Panc1 (cell line): Measurements from ENCODE around the gene TESMIN. TPM values are rescaled to one million over a fixed set of nuclear protein-coding genes. Genes with fewer than 3 reads are reported as not detected.

Experiments
- ATAC-seq: fragments of 200-7000 bp; cut with Tn5 transposase; 2 replicates; pipeline ENCODE4 v1.9.1; 2020; ENCODE audit warnings: mild to moderate bottlenecking, moderate library complexity
- BruUV-seq: library from RNA; stranded (reverse); fragments of 400-500 nt; replicated peaks from 2 replicates; lab custom pipeline; 2021; lab: Mats Ljungman, UMichigan
- CTCF ChIA-PET: fragments of 300-600 bp; sonication (Branson Sonifier 250); formaldehyde crosslinking; loops from one replicate; lab custom pipeline; 2022; ENCODE audit warnings: antibody characterized with exemption; lab: Charles Lee
- POLR2A ChIA-PET: fragments of 300-600 bp; sonication (Branson Sonifier 250); formaldehyde crosslinking; loops from one replicate; lab custom pipeline; 2022; ENCODE audit warnings: antibody characterized with exemption; lab: Charles Lee
- DNase-seq: peaks from one replicate; pipeline ENCODE4 v3.0.0-alpha.2; 2010; ENCODE audit warnings: low read depth, low spot score
- H3K27ac ChIP-seq: 2 replicates; pipeline ENCODE4 v1.5.1; 2011; ENCODE audit warnings: mild to moderate bottlenecking, low read length, inconsistent platforms
- H3K27me3 ChIP-seq: fragments of 200-500 bp; sonication (Bioruptor generic); 2 replicates; pipeline ENCODE4 v1.6.0; 2014; ENCODE audit warnings: low read length, inconsistent platforms; ENCODE audit not compliant: control insufficient read depth, insufficient read depth
- H3K36me3 ChIP-seq: fragments of 200-500 bp; sonication (Bioruptor generic); 2 replicates; pipeline ENCODE4 v1.5.1; 2014; ENCODE audit warnings: inconsistent platforms, mild to moderate bottlenecking, low read length, moderate library complexity; ENCODE audit not compliant: control insufficient read depth, insufficient read depth
- H3K4me1 ChIP-seq: 2 replicates; pipeline ENCODE4 v1.5.1; 2011; ENCODE audit warnings: inconsistent platforms, mild to moderate bottlenecking, low read length, moderate library complexity; ENCODE audit not compliant: control insufficient read depth, insufficient read depth
- H3K4me3 ChIP-seq, 2 experiments: 2 replicates each; pipeline ENCODE4 v1.5.1; 2011 to 2012; ENCODE audit warnings: low read depth in 2 of 2, low read length in 2 of 2, mild to moderate bottlenecking in 2 of 2, inconsistent platforms in 1 of 2, moderate library complexity in 1 of 2
- H3K9me3 ChIP-seq: fragments of 200-500 bp; sonication (Bioruptor generic); 2 replicates; pipeline ENCODE4 v1.5.1; 2014; ENCODE audit warnings: low read depth, mild to moderate bottlenecking, inconsistent platforms, low read length, moderate library complexity; ENCODE audit not compliant: control insufficient read depth, insufficient read depth
- CTCF ChIP-seq: fragments of 450-650 bp; IDR thresholded peaks from 2 replicates; pipeline ENCODE4 v1.5.1; 2017; ENCODE audit warnings: mild to moderate bottlenecking
- POLR2AphosphoS5 ChIP-seq: IDR thresholded peaks from 2 replicates; pipeline ENCODE4 v1.6.1; 2012; ENCODE audit warnings: mild to moderate bottlenecking, low read depth, low read length, moderate library complexity
- SIN3A ChIP-seq: IDR thresholded peaks from 2 replicates; pipeline ENCODE4 v1.6.1; 2012; ENCODE audit warnings: low read depth, mild to moderate bottlenecking, low read length, moderate library complexity, borderline replicate concordance; ENCODE audit not compliant: insufficient read depth
- TCF7L2 ChIP-seq: IDR thresholded peaks from 2 replicates; pipeline ENCODE4 v1.6.1; 2011; ENCODE audit warnings: mild to moderate bottlenecking, low read depth, low read length, inconsistent platforms
- in situ Hi-C: cut with HindIII; loops from 2 replicates; pipeline ENCODE4 v1.10.0; 2016; ENCODE audit warnings: low sequenced_read_pairs, low pct_unique_long_range_greater_than_20kb
- intact Hi-C: fragments of 100-400 bp; cut with micrococcal nuclease; formaldehyde crosslinking; loops from one replicate; pipeline ENCODE4 v1.10.0; 2022; ENCODE audit not compliant: unreplicated experiment
- total RNA-seq: library from RNA; stranded (reverse); gene quantifications from one replicate; pipeline ENCODE4 v1.2.1, GENCODE V29; 2021; ENCODE audit not compliant: unreplicated experiment
- TF ChIP-seq, protein P1 (sequence below), 2 experiments: IDR thresholded peaks; 2 replicates each; pipeline ENCODE4 v1.6.1; 2011 to 2012; ENCODE audit warnings: low read depth in 2 of 2, control low read depth in 1 of 2, low read length in 1 of 2, mild to moderate bottlenecking in 1 of 2, moderate library complexity in 1 of 2; ENCODE audit not compliant: insufficient read depth in 1 of 2

TESMIN gene
- total RNA-seq, 1 experiment from 2014 or later, result 47.6 TPM

- ChIA-PET CTCF (no interaction called here), POLR2A (no interaction called here)
- no peaks in the 10 kb centered on the region for H3K9me3 ChIP-seq
- DNase-seq, result no peak
- in situ Hi-C loops (no loop called here), intact Hi-C loops (no loop called here)
- peaks cover 4% of the 10 kb centered on the region for H3K27me3 ChIP-seq
- BruUV-seq, result no TSS peak
- no peaks in the 10 kb centered on the region for H3K36me3 ChIP-seq
- H3K4me1 ChIP-seq, result no peaks in the 10 kb centered on the region
- no peak overlapping the region for H3K27ac ChIP-seq
- H3K4me3 ChIP-seq, result no peak overlapping the region
- no peak for TF ChIP-seq POLR2AphosphoS5
- TF ChIP-seq, protein P1, sequence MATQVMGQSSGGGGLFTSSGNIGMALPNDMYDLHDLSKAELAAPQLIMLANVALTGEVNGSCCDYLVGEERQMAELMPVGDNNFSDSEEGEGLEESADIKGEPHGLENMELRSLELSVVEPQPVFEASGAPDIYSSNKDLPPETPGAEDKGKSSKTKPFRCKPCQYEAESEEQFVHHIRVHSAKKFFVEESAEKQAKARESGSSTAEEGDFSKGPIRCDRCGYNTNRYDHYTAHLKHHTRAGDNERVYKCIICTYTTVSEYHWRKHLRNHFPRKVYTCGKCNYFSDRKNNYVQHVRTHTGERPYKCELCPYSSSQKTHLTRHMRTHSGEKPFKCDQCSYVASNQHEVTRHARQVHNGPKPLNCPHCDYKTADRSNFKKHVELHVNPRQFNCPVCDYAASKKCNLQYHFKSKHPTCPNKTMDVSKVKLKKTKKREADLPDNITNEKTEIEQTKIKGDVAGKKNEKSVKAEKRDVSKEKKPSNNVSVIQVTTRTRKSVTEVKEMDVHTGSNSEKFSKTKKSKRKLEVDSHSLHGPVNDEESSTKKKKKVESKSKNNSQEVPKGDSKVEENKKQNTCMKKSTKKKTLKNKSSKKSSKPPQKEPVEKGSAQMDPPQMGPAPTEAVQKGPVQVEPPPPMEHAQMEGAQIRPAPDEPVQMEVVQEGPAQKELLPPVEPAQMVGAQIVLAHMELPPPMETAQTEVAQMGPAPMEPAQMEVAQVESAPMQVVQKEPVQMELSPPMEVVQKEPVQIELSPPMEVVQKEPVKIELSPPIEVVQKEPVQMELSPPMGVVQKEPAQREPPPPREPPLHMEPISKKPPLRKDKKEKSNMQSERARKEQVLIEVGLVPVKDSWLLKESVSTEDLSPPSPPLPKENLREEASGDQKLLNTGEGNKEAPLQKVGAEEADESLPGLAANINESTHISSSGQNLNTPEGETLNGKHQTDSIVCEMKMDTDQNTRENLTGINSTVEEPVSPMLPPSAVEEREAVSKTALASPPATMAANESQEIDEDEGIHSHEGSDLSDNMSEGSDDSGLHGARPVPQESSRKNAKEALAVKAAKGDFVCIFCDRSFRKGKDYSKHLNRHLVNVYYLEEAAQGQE (IDR thresholded peaks at IDR 0.05; ENCODE audit: insufficient read depth in 1 of 2, low read depth in 2 of 2, low read length in 1 of 2), result no peak
- TF ChIP-seq SIN3A, result no peak
- no peak for TF ChIP-seq CTCF
- TF ChIP-seq TCF7L2, result no peak
- ATAC-seq, result no peak
These were observed 59.2 kb downstream of the TESMIN start for GRCh38 chr11:68692115-68692514.

GRCh38 chr11:68691402-68691784, 59.9 kb downstream of the TESMIN start:
- BruUV-seq, result no TSS peak

More at GRCh38 chr11:68691402-68691784, 59.9 kb downstream of the TESMIN start:
- H3K4me3 ChIP-seq, result no peak overlapping the region
- peaks cover under 1% of the 10 kb centered on the region for H3K27me3 ChIP-seq
- DNase-seq (no peak), ATAC-seq (no peak)
- intact Hi-C loops (no loop called here), in situ Hi-C loops (no loop called here)
- H3K9me3 ChIP-seq, result no peaks in the 10 kb centered on the region
- no peaks in the 10 kb centered on the region for H3K4me1 ChIP-seq
- no peaks in the 10 kb centered on the region for H3K36me3 ChIP-seq
- CTCF ChIA-PET, result interaction anchor here (0.7 kb wide), 1 partner anchor 23 kb away, joined by 3 read pairs; no protein-coding TSS in a partner anchor
- TF ChIP-seq, protein P1 (IDR thresholded peaks at IDR 0.05; ENCODE audit: insufficient read depth in 1 of 2, low read depth in 2 of 2, low read length in 1 of 2), result no peak
- no peak for TF ChIP-seq CTCF
- no peak for TF ChIP-seq TCF7L2
- TF ChIP-seq POLR2AphosphoS5, result no peak
- no peak for TF ChIP-seq SIN3A
- no peak overlapping the region for H3K27ac ChIP-seq
- POLR2A ChIA-PET, result no interaction called here
